ENCODE measurements around the gene SLC66A1.

SLC66A1 gene

GRCh38 chr1:19340387-19340937 is 28.3 kb downstream of the SLC66A1 start:
- H3K4me3 ChIP-seq (replicated peaks; ENCODE audit: low read depth, low read length), result no peak overlapping the region
- DNase-seq (ENCODE audit: low read depth), result no peak
- TF ChIP-seq, protein P1, sequence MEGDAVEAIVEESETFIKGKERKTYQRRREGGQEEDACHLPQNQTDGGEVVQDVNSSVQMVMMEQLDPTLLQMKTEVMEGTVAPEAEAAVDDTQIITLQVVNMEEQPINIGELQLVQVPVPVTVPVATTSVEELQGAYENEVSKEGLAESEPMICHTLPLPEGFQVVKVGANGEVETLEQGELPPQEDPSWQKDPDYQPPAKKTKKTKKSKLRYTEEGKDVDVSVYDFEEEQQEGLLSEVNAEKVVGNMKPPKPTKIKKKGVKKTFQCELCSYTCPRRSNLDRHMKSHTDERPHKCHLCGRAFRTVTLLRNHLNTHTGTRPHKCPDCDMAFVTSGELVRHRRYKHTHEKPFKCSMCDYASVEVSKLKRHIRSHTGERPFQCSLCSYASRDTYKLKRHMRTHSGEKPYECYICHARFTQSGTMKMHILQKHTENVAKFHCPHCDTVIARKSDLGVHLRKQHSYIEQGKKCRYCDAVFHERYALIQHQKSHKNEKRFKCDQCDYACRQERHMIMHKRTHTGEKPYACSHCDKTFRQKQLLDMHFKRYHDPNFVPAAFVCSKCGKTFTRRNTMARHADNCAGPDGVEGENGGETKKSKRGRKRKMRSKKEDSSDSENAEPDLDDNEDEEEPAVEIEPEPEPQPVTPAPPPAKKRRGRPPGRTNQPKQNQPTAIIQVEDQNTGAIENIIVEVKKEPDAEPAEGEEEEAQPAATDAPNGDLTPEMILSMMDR (IDR thresholded peaks at IDR 0.05; ENCODE audit: low read length, missing control alignments), result no peak

GRCh38 chr1:19341201-19342061 is 29.3 kb downstream of the SLC66A1 start:
- peak; percentile 77 for DNase-seq (ENCODE audit: low read depth)
- TF ChIP-seq, protein P1 (IDR thresholded peaks at IDR 0.05; ENCODE audit: low read length, missing control alignments), result peak; percentile 89
- H3K4me3 ChIP-seq (replicated peaks; ENCODE audit: low read depth, low read length), result no peak overlapping the region

GRCh38 chr1:19342062-19342750 is 30.1 kb downstream of the SLC66A1 start:
- TF ChIP-seq, protein P1 (IDR thresholded peaks at IDR 0.05; ENCODE audit: low read length, missing control alignments), result no peak
- no peak for DNase-seq (ENCODE audit: low read depth)
- H3K4me3 ChIP-seq (replicated peaks; ENCODE audit: low read depth, low read length), result no peak overlapping the region

- DNase-seq (ENCODE audit: low read depth), result no peak
- TF ChIP-seq, protein P1 (IDR thresholded peaks at IDR 0.05; ENCODE audit: low read length, missing control alignments), result no peak
- no peak overlapping the region for H3K4me3 ChIP-seq (replicated peaks; ENCODE audit: low read depth, low read length)
These were observed 30.9 kb downstream of the SLC66A1 start for GRCh38 chr1:19342894-19343616.

DNA sequence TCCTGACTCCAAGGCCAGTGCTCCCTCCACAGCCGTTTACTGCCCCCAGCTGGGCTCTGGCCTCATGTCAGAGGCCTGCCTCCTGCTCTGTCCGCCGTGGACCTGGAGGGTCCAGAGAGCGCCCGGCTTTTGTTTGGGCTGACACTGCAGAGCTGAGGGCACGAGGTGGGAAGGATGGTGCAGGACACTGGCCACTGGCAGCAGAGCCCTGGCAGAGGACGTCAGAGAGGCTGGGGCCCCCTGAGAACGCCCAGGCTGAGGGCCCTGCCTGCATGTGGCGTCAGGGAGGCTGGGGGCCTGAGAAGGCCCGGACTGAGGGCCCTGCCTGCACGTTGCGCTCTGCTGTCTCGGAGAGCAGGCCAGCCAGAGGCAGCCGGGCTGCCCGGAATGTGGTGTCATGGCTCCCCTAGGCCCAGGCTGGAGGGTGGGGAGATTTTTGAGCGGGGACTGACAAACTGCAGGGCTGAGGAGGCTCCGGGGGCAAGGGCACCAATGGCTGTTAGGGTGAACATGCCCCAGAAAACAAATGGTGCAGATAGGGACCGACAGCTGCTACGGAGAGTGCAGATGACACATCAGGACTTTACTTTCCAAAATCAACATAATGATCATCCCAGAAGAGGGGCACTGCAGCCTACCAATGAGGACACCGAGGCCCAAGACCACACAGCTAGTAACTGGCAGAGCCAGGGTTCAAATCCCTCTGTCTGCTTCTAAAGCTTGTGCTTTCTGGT is 31.7 kb downstream of the SLC66A1 start:
- no peak for DNase-seq (ENCODE audit: low read depth)
- TF ChIP-seq, protein P1 (IDR thresholded peaks at IDR 0.05; ENCODE audit: low read length, missing control alignments), result no peak
- no peak overlapping the region for H3K4me3 ChIP-seq (replicated peaks; ENCODE audit: low read depth, low read length)

- H3K4me3 ChIP-seq (replicated peaks; ENCODE audit: low read depth, low read length), result no peak overlapping the region
- DNase-seq (ENCODE audit: low read depth), result peak; percentile 45
- TF ChIP-seq, protein P1 (IDR thresholded peaks at IDR 0.05; ENCODE audit: low read length, missing control alignments), result peak; percentile 78
These were observed 32.3 kb downstream of the SLC66A1 start for GRCh38 chr1:19344372-19344810.

All from fibroblast of pulmonary artery (primary cell).